OCI-LY1 (cell line): ENCODE measurements around the gene VKORC1.

ENCODE experiments used
- H2AFZ ChIP-seq: fragments of 200-600 bp; sonication (generic), shearing (Covaris generic); 2 replicates; pipeline ENCODE4 v1.6.0; 2014; ENCODE audit warnings: antibody characterized with exemption, mild to moderate bottlenecking, low read length
- H3F3A ChIP-seq: fragments of 200-600 bp; sonication (generic), shearing (Covaris generic); 2 replicates; pipeline ENCODE4 v1.6.0; 2014; ENCODE audit warnings: mild to moderate bottlenecking, antibody characterized with exemption, low read length, moderate library complexity; ENCODE audit not compliant: insufficient read depth
- H3K27ac ChIP-seq: fragments of 200-600 bp; sonication (generic); 2 replicates; pipeline ENCODE4 v1.5.1; 2014; ENCODE audit warnings: low read length, mixed run types, mild to moderate bottlenecking, low read depth; ENCODE audit not compliant: poor library complexity, severe bottlenecking
- H3K27me3 ChIP-seq: fragments of 200-600 bp; sonication (generic); 2 replicates; pipeline ENCODE4 v1.6.0; 2014; ENCODE audit warnings: antibody characterized with exemption, mild to moderate bottlenecking, low read length, moderate library complexity; ENCODE audit not compliant: insufficient read depth
- H3K36me3 ChIP-seq: fragments of 200-600 bp; sonication (generic); 2 replicates; pipeline ENCODE4 v1.6.1; 2014; ENCODE audit warnings: mild to moderate bottlenecking, antibody characterized with exemption, low read length, moderate library complexity, mixed read lengths; ENCODE audit not compliant: insufficient read depth
- H3K4me1 ChIP-seq: fragments of 200-600 bp; sonication (generic); 2 replicates; pipeline ENCODE4 v1.5.1; 2014; ENCODE audit warnings: mild to moderate bottlenecking, low read length, moderate library complexity; ENCODE audit not compliant: insufficient read depth, severe bottlenecking
- H3K4me2 ChIP-seq: fragments of 200-600 bp; sonication (generic), shearing (Covaris generic); 2 replicates; pipeline ENCODE4 v1.6.1; 2014; ENCODE audit warnings: low read length
- H3K4me3 ChIP-seq: fragments of 200-600 bp; sonication (generic); 2 replicates; pipeline ENCODE4 v1.5.1; 2014; ENCODE audit warnings: low read length, low read depth, mild to moderate bottlenecking, mixed read lengths; ENCODE audit not compliant: poor library complexity, severe bottlenecking
- H3K79me2 ChIP-seq: fragments of 200-600 bp; shearing (Covaris generic); 2 replicates; pipeline ENCODE4 v1.6.1; 2016; ENCODE audit warnings: mixed run types, low read length, mixed read lengths; ENCODE audit not compliant: insufficient read depth
- H3K9ac ChIP-seq: fragments of 200-600 bp; sonication (generic), shearing (Covaris generic); 2 replicates; pipeline ENCODE4 v1.6.1; 2014; ENCODE audit warnings: mild to moderate bottlenecking, low read length, mixed read lengths
- H3K9me2 ChIP-seq: fragments of 200-600 bp; sonication (generic), shearing (Covaris generic); 2 replicates; pipeline ENCODE4 v1.6.1; 2014; ENCODE audit warnings: low read depth, mild to moderate bottlenecking, low read length, mixed read lengths
- H3K9me3 ChIP-seq: fragments of 200-600 bp; shearing (Covaris generic); 2 replicates; pipeline ENCODE4 v1.6.1; 2014; ENCODE audit warnings: low read length, mixed read lengths
- H4K20me1 ChIP-seq: fragments of 200-600 bp; sonication (generic), shearing (Covaris generic); 2 replicates; pipeline ENCODE4 v1.6.0; 2016; ENCODE audit warnings: mild to moderate bottlenecking, low read length; ENCODE audit not compliant: insufficient read depth
- CTCF ChIP-seq: fragments of 200-600 bp; sonication (generic), shearing (Covaris generic); IDR thresholded peaks from 2 replicates; pipeline ENCODE4 v1.5.1; 2017; ENCODE audit warnings: mild to moderate bottlenecking, antibody characterized with exemption, low read length, moderate library complexity, mixed read lengths
- EZH2 ChIP-seq: fragments of 200-600 bp; sonication (generic), shearing (Covaris generic); IDR thresholded peaks from 2 replicates; pipeline ENCODE4 v1.8.0; 2017; ENCODE audit warnings: borderline replicate concordance, mixed run types, mild to moderate bottlenecking, antibody characterized with exemption, low read length, moderate library complexity, mixed read lengths

Gene VKORC1

GRCh38 chr16:31076319-31076718 is 18.3 kb downstream of the VKORC1 start:
- TF ChIP-seq CTCF, result no peak
- TF ChIP-seq EZH2, result no peak
- Histone ChIP-seq H4K20me1 (no peaks in the 10 kb centered on the region), H3K4me2 (no peak overlapping the region), H3K79me2 (peaks cover 20% of the 10 kb centered on the region), H3K9me3 (no peaks in the 10 kb centered on the region), H3K27me3 (no peaks in the 10 kb centered on the region), H2AFZ (no peak overlapping the region), H3K4me1 (peaks cover 21% of the 10 kb centered on the region), H3K4me3 (no peak overlapping the region), H3F3A (no peaks in the 10 kb centered on the region), H3K27ac (no peak overlapping the region), H3K9me2 (no peaks in the 10 kb centered on the region), H3K9ac (no peak overlapping the region), H3K36me3 (peaks cover 54% of the 10 kb centered on the region)

GRCh38 chr16:31074814-31075183 is 19.8 kb downstream of the VKORC1 start:
- Histone ChIP-seq H3K79me2 (peaks cover 24% of the 10 kb centered on the region), H2AFZ (no peak overlapping the region), H3K36me3 (peaks cover 39% of the 10 kb centered on the region)

GRCh38 chr16:31073970-31074813 is 20.4 kb downstream of the VKORC1 start, which contains the start of the genes ZNF646 and ZNF668:
ZNF646 (plus strand) TSS chr16:31074422; CDS start chr16:31076325, 1,903 bp downstream.
ZNF668 (minus strand) TSS chr16:31074240; CDS start chr16:31064459, 9,781 bp downstream.
- TF ChIP-seq CTCF (no peak), EZH2 (no peak)
- Histone ChIP-seq H3K4me2 (peak within 1 kb of the TSS; percentile 91), H3K36me3 (peaks cover 33% of the 10 kb centered on the region), H3K4me1 (peaks cover 22% of the 10 kb centered on the region), H3F3A (no peaks in the 10 kb centered on the region), H3K9me3 (no peaks in the 10 kb centered on the region), H3K27me3 (no peaks in the 10 kb centered on the region), H3K9me2 (no peaks in the 10 kb centered on the region), H2AFZ (no peak within 1 kb of the TSS; the same call in 1 of the 2 replicates), H3K79me2 (peaks cover 26% of the 10 kb centered on the region), H3K9ac (peak within 1 kb of the TSS; percentile 92), H3K4me3 (peak within 1 kb of the TSS; percentile 87), H3K27ac (peak within 1 kb of the TSS; percentile 61), H4K20me1 (no peaks in the 10 kb centered on the region)

More at GRCh38 chr16:31074814-31075183, 19.8 kb downstream of the VKORC1 start:
- H3K9me3 ChIP-seq, result no peaks in the 10 kb centered on the region
- TF ChIP-seq EZH2 (no peak), CTCF (peak; percentile 15; the same call in 1 of the 2 replicates)
- peak overlapping the region; percentile 87 for H3K4me3 ChIP-seq
- H3K27me3 ChIP-seq, result no peaks in the 10 kb centered on the region
- H3K9me2 ChIP-seq, result no peaks in the 10 kb centered on the region
- H4K20me1 ChIP-seq, result no peaks in the 10 kb centered on the region
- H3K9ac ChIP-seq, result peak overlapping the region; percentile 85
- H3K4me1 ChIP-seq, result peaks cover 22% of the 10 kb centered on the region
- peak overlapping the region; percentile 61 for H3K27ac ChIP-seq
- no peaks in the 10 kb centered on the region for H3F3A ChIP-seq
- peak overlapping the region; percentile 91 for H3K4me2 ChIP-seq
